Stimulated activated CD8-positive, alpha-beta memory T cell treated with anti-CD3 and anti-CD28 coated beads, Interleukin-7, amount 100 ng/mL, for 24 hours (primary cell): Measurements from ENCODE around the gene STAG2.

Experiments used
- DNase-seq: peaks from one replicate; pipeline ENCODE4 v3.0.0-alpha.2; 2020; ENCODE audit warnings: low read depth

The STAG2 gene

GRCh38 chrX:123975180-123975579 lies 13.7 kb downstream of the STAG2 start:
- no peak for DNase-seq

- DNase-seq = no peak
Observed at GRCh38 chrX:123976706-123977316, 15.3 kb downstream of the STAG2 start.

GRCh38 chrX:123983240-123983639 lies 21.7 kb downstream of the STAG2 start:
- no peak for DNase-seq

- no peak for DNase-seq
Observed at GRCh38 chrX:123986377-123986776, 24.9 kb downstream of the STAG2 start.

GRCh38 chrX:123988423-123989111 lies 27.1 kb downstream of the STAG2 start:
- no peak for DNase-seq

- no peak for DNase-seq
Observed at GRCh38 chrX:123989235-123989634, 27.7 kb downstream of the STAG2 start.

- no peak for DNase-seq
Observed at GRCh38 chrX:123990169-123990568, 28.7 kb downstream of the STAG2 start.

- DNase-seq = no peak
Observed at GRCh38 chrX:123990602-123991001, 29.1 kb downstream of the STAG2 start.

GRCh38 chrX:123993326-123993725 lies 31.8 kb downstream of the STAG2 start:
- no peak for DNase-seq

GRCh38 chrX:123993904-123994635 lies 32.6 kb downstream of the STAG2 start:
- DNase-seq = no peak

GRCh38 chrX:123994730-123995129 lies 33.2 kb downstream of the STAG2 start:
- DNase-seq = no peak

- DNase-seq = no peak
Observed at GRCh38 chrX:124001581-124001980, 40.1 kb downstream of the STAG2 start.

- DNase-seq = no peak
Observed at GRCh38 chrX:124005228-124005627, 43.7 kb downstream of the STAG2 start.

GRCh38 chrX:124010157-124010556 lies 48.7 kb downstream of the STAG2 start:
- no peak for DNase-seq

GRCh38 chrX:124010566-124010965 lies 49.1 kb downstream of the STAG2 start:
- DNase-seq = no peak

- no peak for DNase-seq
Observed at GRCh38 chrX:124015721-124016120, 54.2 kb downstream of the STAG2 start.

GRCh38 chrX:124016825-124017224 lies 55.3 kb downstream of the STAG2 start:
- DNase-seq = no peak

GRCh38 chrX:124018023-124018422 lies 56.5 kb downstream of the STAG2 start:
- DNase-seq = no peak

GRCh38 chrX:124023838-124024238 lies 62.3 kb downstream of the STAG2 start:
- DNase-seq = no peak

- DNase-seq = no peak
Observed at GRCh38 chrX:124026529-124026928, 65.0 kb downstream of the STAG2 start.

- no peak for DNase-seq
Observed at GRCh38 chrX:124028182-124028581, 66.7 kb downstream of the STAG2 start.

GRCh38 chrX:124030520-124030919 lies 69.0 kb downstream of the STAG2 start:
- no peak for DNase-seq

- no peak for DNase-seq
Observed at GRCh38 chrX:124033821-124034220, 72.3 kb downstream of the STAG2 start.
